VCaP (cell line): ENCODE data around the gene DAP.

ENCODE experiments used
- H3K27ac ChIP-seq: fragments of 450-650 bp; 2 replicates; pipeline ENCODE4 v1.5.1; 2017
- CTCF ChIP-seq: fragments of 450-650 bp; conservative IDR thresholded peaks from 2 replicates; pipeline ENCODE4 v1.5.1; 2017; ENCODE audit warnings: mild to moderate bottlenecking, moderate library complexity

The DAP gene

DNA sequence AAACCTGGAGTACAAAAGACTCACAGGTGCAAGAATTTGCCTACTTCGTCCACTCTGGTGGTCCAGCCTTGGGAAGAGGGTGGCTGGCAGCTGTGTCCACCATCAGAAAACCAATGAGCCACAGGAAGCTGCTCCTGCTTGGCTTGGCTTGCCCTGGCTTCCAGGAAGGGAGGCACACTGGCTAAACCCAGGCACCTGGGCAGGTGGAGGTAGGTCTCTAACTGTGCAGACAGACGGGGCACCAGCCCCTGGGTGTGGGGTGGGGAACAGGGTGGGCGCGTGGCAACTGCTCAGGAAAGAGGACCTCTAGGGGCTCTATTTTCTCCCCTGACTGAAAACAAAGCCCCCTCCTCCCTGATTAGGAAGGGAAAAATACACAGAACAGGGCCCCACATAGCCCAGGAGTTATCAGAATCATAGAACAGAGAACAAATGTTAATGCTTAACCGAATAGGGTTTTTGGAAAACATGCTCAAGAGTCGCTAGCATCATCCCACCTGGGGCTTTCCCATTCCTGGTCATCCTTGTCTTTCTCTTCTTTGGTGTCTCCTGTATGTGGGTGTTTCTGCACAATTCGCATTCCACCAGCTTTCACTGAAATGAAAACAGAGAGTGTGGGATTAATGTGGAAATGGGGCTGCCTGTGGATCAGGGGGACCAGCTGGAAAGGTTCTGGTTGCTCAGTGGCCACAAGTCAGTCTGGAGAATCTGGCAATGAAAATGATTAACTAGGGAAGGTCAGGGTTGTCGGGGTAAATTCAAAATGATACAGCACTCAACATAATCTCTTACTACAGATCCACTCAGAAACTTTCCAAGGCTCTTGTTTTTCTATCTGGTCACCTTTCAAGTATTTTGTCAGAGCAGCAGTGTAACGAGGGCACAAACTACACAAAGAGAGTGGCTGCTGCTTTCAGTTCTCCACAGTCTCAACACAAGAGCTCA is 13.1 kb downstream of the DAP start:
- peak overlapping the region; percentile 73 for H3K27ac ChIP-seq
- TF ChIP-seq CTCF: no peak

- peak overlapping the region; percentile 73; the same call in 1 of the 2 replicates for H3K27ac ChIP-seq
- no peak for TF ChIP-seq CTCF
Observed at GRCh38 chr5:10746711-10747110, 14.3 kb downstream of the DAP start.

DNA sequence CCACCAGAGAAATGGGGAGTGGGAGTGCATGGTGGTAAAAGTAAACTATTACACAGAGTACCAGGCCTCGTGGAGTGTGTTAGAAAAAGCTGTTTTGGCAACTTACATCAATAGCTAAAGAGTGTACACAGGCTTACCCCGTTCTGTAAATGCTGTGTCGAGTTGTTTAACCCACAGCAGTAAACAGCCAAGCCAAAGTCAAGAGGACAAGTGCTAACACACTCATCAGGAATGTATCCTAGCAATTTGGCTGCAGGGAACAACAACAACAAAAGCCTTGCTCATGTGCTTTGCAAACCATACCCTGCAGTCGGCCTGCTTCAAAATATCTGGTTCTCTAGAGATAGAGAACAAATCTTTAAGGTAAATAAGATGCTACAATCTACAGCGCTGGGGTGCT is 15.9 kb downstream of the DAP start:
- TF ChIP-seq CTCF: no peak
- H3K27ac ChIP-seq: no peak overlapping the region

GRCh38 chr5:10744681-10745080 is 16.4 kb downstream of the DAP start:
- TF ChIP-seq CTCF: no peak
- H3K27ac ChIP-seq: no peak overlapping the region

GRCh38 chr5:10743951-10744350 is 17.1 kb downstream of the DAP start:
- no peak overlapping the region for H3K27ac ChIP-seq
- no peak for TF ChIP-seq CTCF

GRCh38 chr5:10743526-10743925 is 17.5 kb downstream of the DAP start:
- no peak for TF ChIP-seq CTCF
- no peak overlapping the region for H3K27ac ChIP-seq

- peak; percentile 86 for TF ChIP-seq CTCF
Observed at GRCh38 chr5:10741661-10742060, 19.4 kb downstream of the DAP start.

More at GRCh38 chr5:10741661-10742060, 19.4 kb downstream of the DAP start:
- H3K27ac ChIP-seq: peak overlapping the region; percentile 23; the same call in 1 of the 2 replicates
